ENCODE results near the gene CDC42BPA.

CDC42BPA gene

GRCh38 chr1:226960944-226961765 lies 357.1 kb downstream of the CDC42BPA start:
- TF ChIP-seq TAF1 (IDR thresholded peaks at IDR 0.05; ENCODE audit: borderline replicate concordance, insufficient read depth, low read length) (no peak), REST (IDR thresholded peaks at IDR 0.05; ENCODE audit: insufficient read depth in 1 of 2, low read depth in 2 of 2, low read length in 2 of 2) (no peak), SIN3A (IDR thresholded peaks at IDR 0.05; ENCODE audit: borderline replicate concordance, insufficient read depth, low read length) (no peak), POLR2AphosphoS5 (IDR thresholded peaks at IDR 0.05; ENCODE audit: low read depth, low read length) (no peak), FOXP2 (optimal IDR thresholded peaks at IDR 0.05; ENCODE audit: borderline replicate concordance, extremely low read depth, extremely low read length, insufficient read depth) (no peak)

GRCh38 chr1:226960256-226960655 lies 358.0 kb downstream of the CDC42BPA start:
- TF ChIP-seq SIN3A (IDR thresholded peaks at IDR 0.05; ENCODE audit: borderline replicate concordance, insufficient read depth, low read length), result no peak
- TF ChIP-seq POLR2AphosphoS5 (IDR thresholded peaks at IDR 0.05; ENCODE audit: low read depth, low read length), result no peak
- TF ChIP-seq REST (IDR thresholded peaks at IDR 0.05; ENCODE audit: insufficient read depth in 1 of 2, low read depth in 2 of 2, low read length in 2 of 2), result no peak
- no peak for TF ChIP-seq TAF1 (IDR thresholded peaks at IDR 0.05; ENCODE audit: borderline replicate concordance, insufficient read depth, low read length)
- TF ChIP-seq FOXP2 (optimal IDR thresholded peaks at IDR 0.05; ENCODE audit: borderline replicate concordance, extremely low read depth, extremely low read length, insufficient read depth), result no peak

- TF ChIP-seq FOXP2 (optimal IDR thresholded peaks at IDR 0.05; ENCODE audit: borderline replicate concordance, extremely low read depth, extremely low read length, insufficient read depth) (no peak), REST (IDR thresholded peaks at IDR 0.05; ENCODE audit: insufficient read depth in 1 of 2, low read depth in 2 of 2, low read length in 2 of 2) (no peak), POLR2AphosphoS5 (IDR thresholded peaks at IDR 0.05; ENCODE audit: low read depth, low read length) (no peak), TAF1 (IDR thresholded peaks at IDR 0.05; ENCODE audit: borderline replicate concordance, insufficient read depth, low read length) (no peak), SIN3A (IDR thresholded peaks at IDR 0.05; ENCODE audit: borderline replicate concordance, insufficient read depth, low read length) (no peak)
Observed at GRCh38 chr1:226958300-226958699, 360.0 kb downstream of the CDC42BPA start.

- TF ChIP-seq REST (IDR thresholded peaks at IDR 0.05; ENCODE audit: insufficient read depth in 1 of 2, low read depth in 2 of 2, low read length in 2 of 2) (no peak), FOXP2 (optimal IDR thresholded peaks at IDR 0.05; ENCODE audit: borderline replicate concordance, extremely low read depth, extremely low read length, insufficient read depth) (no peak), SIN3A (IDR thresholded peaks at IDR 0.05; ENCODE audit: borderline replicate concordance, insufficient read depth, low read length) (no peak), TAF1 (IDR thresholded peaks at IDR 0.05; ENCODE audit: borderline replicate concordance, insufficient read depth, low read length) (no peak), POLR2AphosphoS5 (IDR thresholded peaks at IDR 0.05; ENCODE audit: low read depth, low read length) (no peak)
Observed at GRCh38 chr1:226957714-226958113, 360.6 kb downstream of the CDC42BPA start.
